Stomach (tissue), 9 donors: ENCODE results near the gene NBEAL2. TPM values are rescaled to one million over a fixed set of nuclear protein-coding genes. Genes with fewer than 3 reads are reported as not detected.

ENCODE experiments used
- DNase-seq, 2 donors: peaks; one replicate each; pipeline versions ENCODE4 v3.0.0 to v3.0.0-alpha.2; 2013 to 2019
- H3K27ac ChIP-seq, 5 donors: fragments of 200-600 bp in 4 of 5; sonication (generic) in 4 of 5; one replicate each; pipeline ENCODE4 v1.5.1; 2013 to 2019; ENCODE audit warnings: mild to moderate bottlenecking in 1 of 5, moderate library complexity in 1 of 5
- H3K27me3 ChIP-seq, 3 donors: fragments of 200-600 bp; sonication (generic); one replicate each; pipeline ENCODE4 v1.5.1; 2017 to 2019; ENCODE audit warnings: mixed run types in 1 of 3
- H3K36me3 ChIP-seq, 4 donors: fragments of 200-600 bp; sonication (generic); 1 replicate in 3 of 4; 2 replicates in 1 of 4; pipeline ENCODE4 v1.5.1; 2016 to 2019
- H3K4me1 ChIP-seq, 4 donors: fragments of 200-600 bp; sonication (generic); one replicate each; pipeline ENCODE4 v1.5.1; 2016 to 2019
- H3K4me3 ChIP-seq, 4 donors: fragments of 200-600 bp; sonication (generic) in 3 of 4; one replicate each; pipeline ENCODE4 v1.5.1; 2016 to 2019; ENCODE audit warnings: mild to moderate bottlenecking in 1 of 4
- H3K9me3 ChIP-seq, 4 donors: fragments of 200-600 bp; sonication (generic); one replicate each; pipeline ENCODE4 v1.5.1; 2016 to 2019
- CTCF ChIP-seq, 7 experiments: fragments of 450-650 bp in 4 of 7; fragments of 200-600 bp in 3 of 7; sonication (generic) in 3 of 7; IDR thresholded peaks; one replicate each; pipeline ENCODE4 v1.5.1; 2016 to 2019; ENCODE audit warnings: antibody characterized with exemption in 7 of 7, control low read depth in 2 of 7, mild to moderate bottlenecking in 1 of 7
- EP300 ChIP-seq: sonication (generic); formaldehyde crosslinking; IDR thresholded peaks from one replicate; pipeline ENCODE4 v1.6.1; 2017; ENCODE audit warnings: antibody characterized with exemption
- POLR2A ChIP-seq, 4 donors: fragments of 450-650 bp; IDR thresholded peaks; one replicate each; pipeline ENCODE4 v1.6.1; 2016; ENCODE audit warnings: antibody characterized with exemption in 4 of 4, control low read depth in 2 of 4, mild to moderate bottlenecking in 1 of 4, moderate library complexity in 1 of 4
- POLR2AphosphoS5 ChIP-seq, 3 donors: sonication (generic); formaldehyde crosslinking; IDR thresholded peaks; one replicate each; pipeline ENCODE4 v1.6.1; 2016; ENCODE audit warnings: antibody characterized with exemption in 3 of 3
- WGBS, 5 donors: extraction: QIAGEN DNeasy Blood & Tissue Kit in 3 of 5; methylation state at CpG; one replicate each; pipeline versions ENCODE4 v1.1.5 to v1.1.7; 2013 to 2018; 5-methylcytosine and 5-hydroxymethylcytosine counted together
- intact Hi-C: fragments of 100-400 bp; cut with DNase I; formaldehyde crosslinking; loops from one replicate; pipeline ENCODE4 v1.15.1; 2023; ENCODE audit warnings: low total_unique reads
- polyA plus RNA-seq, 3 donors: library from polyadenylated mRNA; stranded (reverse); fragments of 200-250 nt; gene quantifications; one replicate each; pipeline ENCODE4 v1.2.3, GENCODE V29; 2013
- total RNA-seq, 5 donors: library from RNA; depleted of rRNA; stranded (reverse); fragments of >200 nt; gene quantifications; one replicate each; pipeline versions ENCODE4 v1.1.0 to v1.2.3, GENCODE V29; 2014 to 2016
- donor health status: healthy with polysubstance abuse.
- donor health status: Bipolar disorder and iron deficiency.
- donor health status: healthy.

NBEAL2 gene
- total and polyA plus RNA-seq, 8 donors: 35.0 to 653 (median 214) TPM

GRCh38 chr3:47004369-47005211 lies 25.1 kb downstream of the NBEAL2 start:
- no peak for TF ChIP-seq CTCF (IDR thresholded peaks at IDR 0.05)
- no peak for TF ChIP-seq POLR2A (IDR thresholded peaks at IDR 0.05)
- no peak for TF ChIP-seq POLR2AphosphoS5 (IDR thresholded peaks at IDR 0.05)
- no peak for TF ChIP-seq EP300
- no peaks in the 10 kb centered on the region for H3K27me3 ChIP-seq
- H3K27ac ChIP-seq: no peak overlapping the region
- intact Hi-C loops: no loop called here
- peaks cover 67 to 99% (median 93%) of the 10 kb centered on the region in 4 donors for H3K36me3 ChIP-seq
- H3K4me3 ChIP-seq: no peak overlapping the region
- H3K4me1 ChIP-seq: peaks cover 4 to 17% (median 11%) of the 10 kb centered on the region in 4 donors
- no peak for DNase-seq
- 94 to 95% (median 95%) methylated on average over 9 to 17 of the region's 17 CpGs for WGBS, 5 donors
- H3K9me3 ChIP-seq: no peaks in the 10 kb centered on the region

DNA sequence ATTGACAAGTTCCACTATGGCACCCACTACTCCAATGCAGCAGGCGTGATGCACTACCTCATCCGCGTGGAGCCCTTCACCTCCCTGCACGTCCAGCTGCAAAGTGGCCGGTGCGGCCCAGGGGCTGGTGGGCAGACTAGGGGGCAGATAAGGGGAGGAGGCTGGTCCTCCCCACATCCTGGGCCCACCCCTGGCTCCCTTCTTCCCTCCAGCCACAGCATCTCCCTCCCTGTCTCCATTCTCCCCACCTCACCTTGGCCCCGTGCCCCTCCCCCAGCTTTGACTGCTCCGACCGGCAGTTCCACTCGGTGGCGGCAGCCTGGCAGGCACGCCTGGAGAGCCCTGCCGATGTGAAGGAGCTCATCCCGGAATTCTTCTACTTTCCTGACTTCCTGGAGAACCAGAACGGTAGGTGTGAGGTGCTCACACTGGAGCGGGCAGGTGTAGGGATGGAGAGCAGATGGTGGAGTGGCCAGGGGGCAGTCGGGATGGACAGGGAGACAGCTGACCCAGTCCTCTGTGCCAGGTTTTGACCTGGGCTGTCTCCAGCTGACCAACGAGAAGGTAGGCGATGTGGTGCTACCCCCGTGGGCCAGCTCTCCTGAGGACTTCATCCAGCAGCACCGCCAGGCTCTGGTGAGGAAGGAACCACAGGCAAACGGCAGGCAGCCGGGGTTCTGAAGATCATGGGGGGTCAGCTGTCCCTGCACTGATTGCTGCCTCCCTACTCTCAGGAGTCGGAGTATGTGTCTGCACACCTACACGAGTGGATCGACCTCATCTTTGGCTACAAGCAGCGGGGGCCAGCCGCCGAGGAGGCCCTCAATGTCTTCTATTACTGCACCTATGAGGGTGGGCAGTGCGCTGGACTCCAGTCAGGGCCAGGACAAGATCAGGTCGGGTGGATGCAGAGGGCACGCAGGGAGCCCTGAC lies 26.0 kb downstream of the NBEAL2 start:
- WGBS, 5 donors: 77 to 83% (median 81%) methylated on average over 17 to 32 of the region's 32 CpGs
- no peak for DNase-seq
- H3K36me3 ChIP-seq: peaks cover 58 to 94% (median 87%) of the 10 kb centered on the region in 4 donors
- no peak overlapping the region for H3K27ac ChIP-seq
- peaks cover 4 to 26% (median 19%) of the 10 kb centered on the region in 4 donors for H3K4me1 ChIP-seq
- H3K4me3 ChIP-seq: no peak overlapping the region
- TF ChIP-seq POLR2AphosphoS5 (IDR thresholded peaks at IDR 0.05) (no peak), CTCF (IDR thresholded peaks at IDR 0.05) (no peak), EP300 (no peak), POLR2A (IDR thresholded peaks at IDR 0.05) (no peak)
- no peaks in the 10 kb centered on the region for H3K27me3 ChIP-seq
- no peaks in the 10 kb centered on the region for H3K9me3 ChIP-seq
- intact Hi-C loops: no loop called here

- TF ChIP-seq EP300 (no peak), POLR2A (IDR thresholded peaks at IDR 0.05) (no peak), POLR2AphosphoS5 (IDR thresholded peaks at IDR 0.05) (no peak), CTCF (IDR thresholded peaks at IDR 0.05) (no peak)
- Histone ChIP-seq H3K27ac (no peak overlapping the region), H3K4me1 (peaks cover 4 to 26% (median 19%) of the 10 kb centered on the region in 4 donors), H3K9me3 (no peaks in the 10 kb centered on the region), H3K4me3 (no peak overlapping the region), H3K27me3 (no peaks in the 10 kb centered on the region), H3K36me3 (peaks cover 52 to 91% (median 80%) of the 10 kb centered on the region in 4 donors)
- 90 to 92% (median 91%) methylated on average over 9 of the region's 9 CpGs for WGBS, 5 donors
- intact Hi-C loops: no loop called here
- no peak for DNase-seq
Observed at GRCh38 chr3:47006145-47006651, 26.7 kb downstream of the NBEAL2 start.

DNA sequence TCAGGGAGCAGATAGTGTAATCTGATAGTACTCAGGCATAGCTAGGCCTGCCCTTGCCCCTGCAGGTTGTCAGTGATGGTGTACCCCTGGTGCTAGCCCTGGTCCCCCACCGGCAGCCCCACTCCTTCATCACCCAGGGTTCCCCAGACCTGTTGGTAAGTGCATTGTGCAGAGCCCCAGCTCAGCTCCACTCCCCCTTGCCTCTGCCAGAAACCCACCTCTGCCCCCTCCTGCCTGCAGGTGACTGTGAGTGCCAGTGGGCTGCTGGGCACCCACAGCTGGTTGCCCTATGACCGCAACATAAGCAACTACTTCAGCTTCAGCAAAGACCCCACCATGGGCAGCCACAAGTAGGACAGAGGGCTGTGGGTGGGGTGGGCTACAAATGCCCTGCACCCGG lies 27.5 kb downstream of the NBEAL2 start:
- WGBS, 5 donors: 83 to 100% (median 93%) methylated on average over 1 to 3 of the region's 3 CpGs; no CpG with 5 or more reads in 1 of the 5 donors
- H3K36me3 ChIP-seq: peaks cover 44 to 83% (median 72%) of the 10 kb centered on the region in 4 donors
- intact Hi-C loops: no loop called here

More for the DNA sequence above, 27.5 kb downstream of the NBEAL2 start:
- TF ChIP-seq POLR2AphosphoS5 (IDR thresholded peaks at IDR 0.05): no peak
- TF ChIP-seq POLR2A (IDR thresholded peaks at IDR 0.05): no peak
- no peak for TF ChIP-seq EP300
- no peak for TF ChIP-seq CTCF (IDR thresholded peaks at IDR 0.05)
- Histone ChIP-seq H3K27me3 (no peaks in the 10 kb centered on the region), H3K27ac (no peak overlapping the region), H3K4me3 (no peak overlapping the region), H3K4me1 (peaks cover 4 to 26% (median 19%) of the 10 kb centered on the region in 4 donors), H3K9me3 (no peaks in the 10 kb centered on the region)
- no peak for DNase-seq
